ENCODE data around the gene LASP1. TPM values are rescaled to one million over a fixed set of nuclear protein-coding genes. Genes with fewer than 3 reads are reported as not detected.

The LASP1 gene
- total RNA-seq, 1 experiment from 2014 or later, result 59.3 TPM

DNA sequence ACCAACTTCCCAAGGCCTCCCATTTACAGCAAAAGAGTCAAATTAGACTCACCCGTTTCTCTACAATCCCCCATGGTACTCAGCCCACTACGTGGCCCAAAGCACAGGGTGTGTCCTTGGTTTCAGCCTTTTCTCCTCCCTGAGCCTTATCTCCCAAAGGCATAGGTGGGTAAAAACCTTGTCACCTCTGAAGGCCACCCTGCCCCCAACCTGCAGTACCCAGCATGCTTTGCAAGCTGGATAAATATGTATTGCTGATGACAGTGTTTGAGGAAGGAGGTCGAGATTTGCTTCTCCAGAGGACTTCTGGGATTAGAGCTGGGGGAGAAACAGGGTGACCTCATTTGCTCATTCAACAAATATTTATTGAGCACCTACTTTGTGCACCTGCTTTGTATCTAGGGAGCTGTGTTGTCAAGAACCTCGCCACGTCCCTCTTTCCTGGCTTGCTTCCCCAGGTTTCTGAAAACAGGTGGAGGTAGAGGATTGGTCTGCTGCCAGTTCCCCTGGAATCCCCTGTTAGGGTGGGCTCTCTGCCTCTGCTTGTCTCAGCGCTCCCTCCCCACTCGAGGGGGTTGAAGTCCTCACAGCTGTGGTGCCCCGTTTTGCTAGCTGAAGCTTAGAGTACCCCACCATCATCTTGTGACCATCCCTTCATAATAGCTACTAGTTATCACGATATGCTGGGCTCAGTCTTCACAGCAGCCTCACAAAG lies 3.0 kb downstream of the LASP1 start:
- no peaks in the 10 kb centered on the region for H3K9me2 ChIP-seq (replicated peaks; ENCODE audit: insufficient read depth, low read length)
- H2AFZ ChIP-seq (ENCODE audit: low read length), result no peak overlapping the region
- peaks cover 74% of the 10 kb centered on the region for H3K79me2 ChIP-seq (ENCODE audit: low read length)
- no peaks in the 10 kb centered on the region for H3K9me3 ChIP-seq (ENCODE audit: low read length)
- peak overlapping the region; percentile 80 for H3K27ac ChIP-seq (ENCODE audit: low read length)
- H3K4me2 ChIP-seq (ENCODE audit: low read depth, low read length, poor library complexity, severe bottlenecking), result peak overlapping the region; percentile 90
- no peaks in the 10 kb centered on the region for H3K27me3 ChIP-seq (ENCODE audit: low read length)
- peak; percentile 53 for DNase-seq
- H3K4me1 ChIP-seq (ENCODE audit: low read length), result peaks cover 78% of the 10 kb centered on the region
- peaks cover 3% of the 10 kb centered on the region; the same call in 1 of the 2 replicates for H4K20me1 ChIP-seq (ENCODE audit: insufficient read depth, low read depth, low read length)
- peak overlapping the region; percentile 99; the same call in 1 of the 2 replicates for H3K4me3 ChIP-seq (ENCODE audit: low read length)
- H3K36me3 ChIP-seq (ENCODE audit: insufficient read depth, low read length), result peaks cover 3% of the 10 kb centered on the region; the same call in 1 of the 2 replicates
- H3K9ac ChIP-seq (ENCODE audit: low read length), result peak overlapping the region; percentile 100

DNA sequence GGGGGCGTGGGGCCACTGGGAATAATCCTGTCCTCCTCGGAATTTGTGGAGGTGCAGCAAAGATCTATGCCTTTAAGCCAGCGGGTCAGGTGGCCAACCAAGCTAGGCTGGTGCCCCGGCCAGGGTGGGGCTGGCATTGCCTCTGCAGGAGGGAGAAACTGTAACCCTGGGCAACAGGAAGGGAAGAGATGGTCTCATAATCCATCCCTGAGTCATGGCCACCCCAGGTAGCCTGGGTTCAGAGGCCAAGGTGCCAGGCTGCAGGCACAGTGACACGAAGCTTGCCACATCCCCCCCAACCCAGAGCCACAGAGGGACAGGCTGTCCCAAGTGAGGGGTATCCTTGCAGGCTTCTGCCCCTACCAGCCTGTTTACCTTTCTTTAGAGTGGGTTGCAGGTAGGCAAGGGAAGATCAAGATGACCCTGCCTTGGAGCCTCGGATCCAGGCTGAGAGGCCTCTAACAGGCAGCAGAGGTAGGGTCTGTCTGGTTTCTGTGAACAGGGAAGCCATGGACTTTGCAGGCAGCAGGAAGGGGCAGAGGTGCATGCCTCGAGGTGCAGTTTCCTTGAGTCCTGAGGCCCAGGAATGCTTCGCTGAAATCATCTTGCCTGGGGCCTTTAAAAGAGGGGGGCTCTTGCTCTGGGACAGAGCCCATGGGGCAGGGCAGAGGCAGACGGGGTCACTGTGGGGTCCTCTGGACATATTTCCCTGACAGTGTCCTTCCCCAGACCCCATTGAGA lies 4.0 kb downstream of the LASP1 start:
- Histone ChIP-seq H2AFZ (ENCODE audit: low read length) (no peak overlapping the region), H3K4me3 (ENCODE audit: low read length) (no peak overlapping the region), H3K9me3 (ENCODE audit: low read length) (no peaks in the 10 kb centered on the region), H3K4me2 (ENCODE audit: low read depth, low read length, poor library complexity, severe bottlenecking) (peak overlapping the region; percentile 90), H3K9me2 (replicated peaks; ENCODE audit: insufficient read depth, low read length) (no peaks in the 10 kb centered on the region), H3K27ac (ENCODE audit: low read length) (peak overlapping the region; percentile 80; the same call in 1 of the 2 replicates), H3K27me3 (ENCODE audit: low read length) (no peaks in the 10 kb centered on the region), H3K79me2 (ENCODE audit: low read length) (peaks cover 84% of the 10 kb centered on the region), H3K4me1 (ENCODE audit: low read length) (peaks cover 78% of the 10 kb centered on the region), H4K20me1 (ENCODE audit: insufficient read depth, low read depth, low read length) (peaks cover 3% of the 10 kb centered on the region; the same call in 1 of the 2 replicates), H3K9ac (ENCODE audit: low read length) (peak overlapping the region; percentile 14; the same call in 1 of the 2 replicates), H3K36me3 (ENCODE audit: insufficient read depth, low read length) (peaks cover 10% of the 10 kb centered on the region; the same call in 1 of the 2 replicates)
- DNase-seq, result no peak

DNA sequence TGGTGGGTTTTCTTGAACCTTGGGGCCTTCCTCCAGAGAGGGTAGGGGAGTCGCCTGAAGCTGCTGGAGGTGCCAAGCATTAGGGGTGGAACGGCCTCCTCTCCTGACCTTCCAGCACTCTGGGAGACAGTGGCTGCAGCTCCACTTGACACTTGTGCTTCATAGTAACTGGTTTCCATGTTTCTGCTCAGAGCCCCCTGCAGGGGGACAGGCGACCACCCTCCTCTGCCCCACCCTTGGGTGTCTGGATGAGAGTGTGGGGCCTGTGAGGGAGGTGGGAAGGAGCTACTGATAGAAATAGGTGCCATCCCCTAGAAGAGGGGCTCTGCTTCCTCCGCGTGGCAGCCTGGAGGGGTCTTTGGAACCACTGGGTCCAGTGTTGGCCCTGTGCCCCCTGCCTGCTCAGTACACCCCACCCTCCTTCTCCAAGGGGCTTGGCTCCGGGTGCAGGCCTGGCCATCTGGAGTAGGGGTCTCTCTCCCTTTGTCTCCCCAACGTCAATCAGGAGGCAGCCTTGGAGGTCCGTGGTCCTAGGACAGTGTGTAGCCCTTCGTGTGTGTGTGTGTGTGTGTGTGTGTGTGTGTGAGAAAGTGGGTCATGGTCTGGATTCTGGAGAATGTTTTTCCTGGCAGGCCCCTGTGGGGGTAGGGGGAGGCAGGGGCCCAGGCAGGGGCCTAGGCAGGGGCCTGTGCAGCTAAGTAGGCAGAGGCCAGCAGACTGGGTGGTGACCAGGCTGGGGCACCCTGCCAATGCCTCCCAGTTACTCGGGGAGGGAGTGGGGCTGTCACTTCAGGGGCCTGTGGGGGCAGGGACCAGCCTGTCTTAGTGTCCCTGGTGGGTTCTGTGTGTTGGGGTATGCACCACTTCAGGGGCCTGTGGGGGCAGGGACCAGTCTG lies 4.9 kb downstream of the LASP1 start:
- peaks cover 3% of the 10 kb centered on the region; the same call in 1 of the 2 replicates for H4K20me1 ChIP-seq (ENCODE audit: insufficient read depth, low read depth, low read length)

DNA sequence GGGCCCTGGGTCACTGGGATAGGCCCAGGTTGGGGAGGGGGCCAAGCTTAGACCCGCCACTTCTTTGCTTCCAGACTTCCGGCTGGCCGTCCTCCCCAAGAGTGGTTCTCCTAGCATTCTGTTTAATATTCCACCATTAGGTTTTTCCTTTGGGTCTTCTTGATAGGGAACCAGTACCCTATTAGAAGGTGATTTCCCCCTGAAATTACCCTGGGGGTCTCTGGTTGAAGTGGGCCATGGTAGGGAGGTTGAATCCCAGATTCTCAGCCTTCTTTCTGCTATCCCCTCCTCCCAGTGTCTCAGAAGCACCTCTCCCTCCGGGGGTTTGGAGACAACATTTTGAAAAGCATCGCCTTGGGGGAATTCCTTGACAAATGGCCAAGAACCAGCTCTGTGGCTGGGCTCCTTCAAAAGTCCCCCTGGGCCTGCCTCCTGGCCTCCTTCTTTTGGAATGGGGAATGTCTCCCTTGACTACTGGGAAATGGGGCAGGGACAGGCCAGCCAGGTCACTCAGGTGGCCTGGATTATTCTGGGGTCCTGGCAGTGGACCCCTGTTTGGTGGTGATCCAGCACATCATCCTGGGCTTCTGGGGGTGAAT lies 5.7 kb downstream of the LASP1 start:
- Histone ChIP-seq H3K27me3 (ENCODE audit: low read length) (no peaks in the 10 kb centered on the region), H3K4me1 (ENCODE audit: low read length) (peaks cover 91% of the 10 kb centered on the region), H3K9me2 (replicated peaks; ENCODE audit: insufficient read depth, low read length) (no peaks in the 10 kb centered on the region), H3K9me3 (ENCODE audit: low read length) (no peaks in the 10 kb centered on the region), H3K9ac (ENCODE audit: low read length) (no peak overlapping the region), H2AFZ (ENCODE audit: low read length) (no peak overlapping the region), H3K4me2 (ENCODE audit: low read depth, low read length, poor library complexity, severe bottlenecking) (no peak overlapping the region), H3K4me3 (ENCODE audit: low read length) (no peak overlapping the region), H3K36me3 (ENCODE audit: insufficient read depth, low read length) (peaks cover 17% of the 10 kb centered on the region; the same call in 1 of the 2 replicates), H3K27ac (ENCODE audit: low read length) (peak overlapping the region; percentile 48), H3K79me2 (ENCODE audit: low read length) (peaks cover 95% of the 10 kb centered on the region), H4K20me1 (ENCODE audit: insufficient read depth, low read depth, low read length) (peaks cover 3% of the 10 kb centered on the region; the same call in 1 of the 2 replicates)
- no peak for DNase-seq

More for the DNA sequence above, 4.9 kb downstream of the LASP1 start:
- Histone ChIP-seq H3K9ac (ENCODE audit: low read length) (no peak overlapping the region), H3K79me2 (ENCODE audit: low read length) (peaks cover 93% of the 10 kb centered on the region), H3K9me3 (ENCODE audit: low read length) (no peaks in the 10 kb centered on the region), H3K27ac (ENCODE audit: low read length) (peak overlapping the region; percentile 48), H3K36me3 (ENCODE audit: insufficient read depth, low read length) (peaks cover 10% of the 10 kb centered on the region; the same call in 1 of the 2 replicates), H3K4me3 (ENCODE audit: low read length) (no peak overlapping the region), H3K4me1 (ENCODE audit: low read length) (peaks cover 83% of the 10 kb centered on the region), H2AFZ (ENCODE audit: low read length) (no peak overlapping the region), H3K9me2 (replicated peaks; ENCODE audit: insufficient read depth, low read length) (no peaks in the 10 kb centered on the region), H3K27me3 (ENCODE audit: low read length) (no peaks in the 10 kb centered on the region), H3K4me2 (ENCODE audit: low read depth, low read length, poor library complexity, severe bottlenecking) (no peak overlapping the region)
- DNase-seq, result no peak

DNA sequence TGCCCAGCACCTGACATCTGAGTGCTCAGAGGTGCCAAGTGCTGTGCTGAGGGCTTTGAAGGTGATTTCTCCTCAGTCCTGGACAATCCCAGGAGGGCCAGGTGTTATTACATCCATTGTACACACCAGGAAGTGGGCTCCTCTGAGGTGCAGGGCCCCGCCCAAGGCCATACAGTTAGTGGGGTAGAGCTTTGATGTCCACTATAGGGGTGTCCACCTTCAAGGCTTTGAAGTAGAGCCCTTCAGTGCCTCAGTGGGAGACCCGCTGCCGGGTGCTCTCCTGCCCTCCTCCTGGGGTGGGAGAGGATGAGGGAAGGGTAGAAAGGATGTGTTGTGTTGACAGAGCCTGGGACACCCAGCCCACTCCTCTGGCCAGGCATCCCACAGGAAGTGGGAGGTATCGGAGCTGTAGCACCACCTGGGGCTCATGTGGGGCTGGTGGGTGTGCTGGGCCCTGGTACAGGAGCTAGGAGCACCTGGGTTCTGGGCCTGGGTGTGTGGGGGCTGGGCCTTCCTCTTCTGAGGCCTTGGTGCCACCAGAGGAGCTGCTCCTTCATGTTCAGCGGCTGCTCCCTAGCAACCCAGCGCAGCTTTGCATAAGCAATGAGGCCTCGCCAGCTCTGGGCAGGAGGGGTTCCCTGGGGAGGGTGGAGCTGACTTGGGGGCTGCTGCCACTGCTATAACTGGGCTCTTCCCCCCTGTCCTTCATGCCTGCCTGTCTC lies 7.4 kb downstream of the LASP1 start:
- H3K27ac ChIP-seq (ENCODE audit: low read length), result peak overlapping the region; percentile 92
- H4K20me1 ChIP-seq (ENCODE audit: insufficient read depth, low read depth, low read length), result no peaks in the 10 kb centered on the region; the same call in 1 of the 2 replicates
- peaks cover 93% of the 10 kb centered on the region for H3K79me2 ChIP-seq (ENCODE audit: low read length)
- peak; percentile 95 for DNase-seq
- no peaks in the 10 kb centered on the region for H3K9me2 ChIP-seq (replicated peaks; ENCODE audit: insufficient read depth, low read length)
- no peaks in the 10 kb centered on the region for H3K9me3 ChIP-seq (ENCODE audit: low read length)
- peak overlapping the region; percentile 66 for H3K9ac ChIP-seq (ENCODE audit: low read length)
- H3K36me3 ChIP-seq (ENCODE audit: insufficient read depth, low read length), result peaks cover 22% of the 10 kb centered on the region; the same call in 1 of the 2 replicates
- peak overlapping the region; percentile 59 for H3K4me3 ChIP-seq (ENCODE audit: low read length)
- H2AFZ ChIP-seq (ENCODE audit: low read length), result no peak overlapping the region
- H3K27me3 ChIP-seq (ENCODE audit: low read length), result no peaks in the 10 kb centered on the region
- peak overlapping the region; percentile 85 for H3K4me2 ChIP-seq (ENCODE audit: low read depth, low read length, poor library complexity, severe bottlenecking)
- peaks cover 89% of the 10 kb centered on the region for H3K4me1 ChIP-seq (ENCODE audit: low read length)

DNA sequence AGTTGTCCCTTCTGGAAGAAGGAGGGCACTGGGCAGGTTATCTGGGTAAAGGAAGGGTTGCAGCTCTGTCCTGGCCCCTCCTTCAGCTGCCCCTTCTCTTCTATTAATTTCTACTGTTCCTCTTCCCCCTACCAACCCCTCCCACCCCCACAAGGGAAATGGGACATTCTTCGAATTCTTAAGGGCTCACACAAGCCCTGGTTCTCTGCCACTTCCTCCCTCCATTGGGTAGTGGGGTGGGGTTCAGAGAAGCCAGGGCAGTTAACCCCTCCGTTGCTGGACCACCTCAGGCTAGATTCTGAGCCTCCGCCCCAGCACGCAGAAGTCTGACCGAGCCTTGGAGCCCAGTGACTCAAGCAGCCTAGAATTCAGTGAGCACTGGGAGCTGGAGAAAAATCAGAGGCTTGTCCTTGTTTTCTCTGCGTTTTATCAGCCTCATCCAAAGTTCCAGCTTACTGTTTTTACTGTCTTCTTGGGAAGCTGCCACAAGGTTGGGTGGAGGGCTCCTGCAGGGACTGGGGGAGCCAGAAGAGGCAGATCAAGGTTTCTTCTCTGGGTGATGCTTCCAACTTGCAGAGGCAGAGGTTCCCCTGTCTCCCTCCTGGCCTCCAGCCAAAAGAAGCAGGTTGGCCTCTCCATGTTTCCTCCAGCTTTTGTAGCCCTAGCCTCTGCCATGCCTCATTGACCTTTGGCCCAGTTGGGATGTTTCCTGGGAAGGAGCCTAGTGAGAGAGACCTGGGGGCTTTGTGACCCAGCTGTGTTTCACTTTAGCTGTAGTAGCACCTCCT lies 10.2 kb downstream of the LASP1 start:
- Histone ChIP-seq H3K79me2 (ENCODE audit: low read length) (peaks cover 89% of the 10 kb centered on the region), H3K36me3 (ENCODE audit: insufficient read depth, low read length) (peaks cover 24% of the 10 kb centered on the region; the same call in 1 of the 2 replicates), H3K4me1 (ENCODE audit: low read length) (peaks cover 79% of the 10 kb centered on the region), H3K4me2 (ENCODE audit: low read depth, low read length, poor library complexity, severe bottlenecking) (no peak overlapping the region), H3K27ac (ENCODE audit: low read length) (peak overlapping the region; percentile 50; the same call in 1 of the 2 replicates), H3K9me2 (replicated peaks; ENCODE audit: insufficient read depth, low read length) (no peaks in the 10 kb centered on the region), H3K9ac (ENCODE audit: low read length) (0 out of 2 replicates have a peak overlapping the region, but pooled peaks have one; percentile 17), H3K4me3 (ENCODE audit: low read length) (no peak overlapping the region), H3K9me3 (ENCODE audit: low read length) (no peaks in the 10 kb centered on the region), H2AFZ (ENCODE audit: low read length) (no peak overlapping the region), H4K20me1 (ENCODE audit: insufficient read depth, low read depth, low read length) (no peaks in the 10 kb centered on the region; the same call in 1 of the 2 replicates), H3K27me3 (ENCODE audit: low read length) (no peaks in the 10 kb centered on the region)
- no peak for DNase-seq
